B cell (primary cell): ENCODE data around the gene XPO5. TPM values are rescaled to one million over a fixed set of nuclear protein-coding genes. Genes with fewer than 3 reads are reported as not detected.

ENCODE experiments used
- ATAC-seq: fragments of 200-7000 bp; cut with Tn5 transposase; one replicate; pipeline ENCODE4 v1.10.0; 2021; ENCODE audit warnings: low read depth, mild to moderate bottlenecking, moderate number of reproducible peaks, moderate library complexity
- CTCF ChIA-PET: fragments of 350-600 bp; sonication (Branson Sonifier 250); formaldehyde crosslinking; loops from one replicate; lab custom pipeline; 2021; ENCODE audit warnings: antibody characterized with exemption, inconsistent platforms; lab: Charles Lee
- POLR2A ChIA-PET: fragments of 350-600 bp; sonication (Branson Sonifier 250); formaldehyde crosslinking; loops from one replicate; lab custom pipeline; 2021; ENCODE audit warnings: antibody characterized with exemption; lab: Charles Lee
- DNase-seq: peaks from one replicate; pipeline ENCODE4 v3.0.0; 2013
- H2AFZ ChIP-seq: 2 replicates; pipeline ENCODE4 v1.6.1; 2012; ENCODE audit warnings: mild to moderate bottlenecking, low read depth, low read length; ENCODE audit not compliant: insufficient read depth, poor library complexity, severe bottlenecking
- H3K27ac ChIP-seq, 2 donors: 1 replicate in 1 of 2; 2 replicates in 1 of 2; pipeline ENCODE4 v1.5.1; 2012 to 2013; ENCODE audit warnings: low read length in 2 of 2, mild to moderate bottlenecking in 2 of 2, moderate library complexity in 1 of 2
- H3K27me3 ChIP-seq, 4 experiments: fragments of 200-600 bp in 1 of 4; sonication (generic) in 1 of 4; replicated peaks in 1 of 4; 1 replicate in 2 of 4; 2 replicates in 2 of 4; pipeline versions ENCODE4 v1.6.1 to v1.7.0; 2013 to 2016; ENCODE audit warnings: low read length in 3 of 4, mild to moderate bottlenecking in 2 of 4, mixed read lengths in 1 of 4, moderate library complexity in 1 of 4; ENCODE audit not compliant: insufficient read depth in 4 of 4, control insufficient read depth in 3 of 4; ENCODE audit errors: control extremely low read depth in 1 of 4
- H3K36me3 ChIP-seq, 2 experiments: replicated peaks in 1 of 2; 1 replicate in 1 of 2; 2 replicates in 1 of 2; pipeline versions ENCODE4 v1.6.1 to v1.7.1; 2013; ENCODE audit warnings: low read length in 1 of 2; ENCODE audit not compliant: insufficient read depth in 2 of 2, control insufficient read depth in 1 of 2; ENCODE audit errors: control extremely low read depth in 1 of 2, extremely low read depth in 1 of 2
- H3K4me1 ChIP-seq, 2 donors: fragments of 200-600 bp in 1 of 2; sonication (generic) in 1 of 2; 1 replicate in 1 of 2; 2 replicates in 1 of 2; pipeline versions ENCODE4 v1.5.1 to v1.6.1; 2013 to 2017; ENCODE audit warnings: low read length in 2 of 2; ENCODE audit not compliant: control insufficient read depth in 2 of 2, insufficient read depth in 2 of 2
- H3K4me2 ChIP-seq: replicated peaks from 2 replicates; pipeline ENCODE3; 2012; ENCODE audit warnings: mild to moderate bottlenecking, low read depth, low read length; ENCODE audit not compliant: poor library complexity, severe bottlenecking
- H3K4me3 ChIP-seq, 5 experiments: fragments of 200-600 bp in 1 of 5; sonication (generic) in 1 of 5; 1 replicate in 3 of 5; 2 replicates in 2 of 5; pipeline versions ENCODE4 v1.5.1 to v1.7.0; 2011 to 2016; ENCODE audit warnings: low read length in 4 of 5, mild to moderate bottlenecking in 4 of 5, low read depth in 2 of 5, control low read depth in 1 of 5, moderate library complexity in 1 of 5; ENCODE audit not compliant: insufficient read depth in 1 of 5; ENCODE audit errors: control extremely low read depth in 1 of 5, extremely low read depth in 1 of 5
- H3K79me2 ChIP-seq: fragments of 200-600 bp; sonication (generic); one replicate; pipeline ENCODE4 v1.6.0; 2016; ENCODE audit warnings: low read length; ENCODE audit not compliant: control insufficient read depth, insufficient read depth
- H3K9ac ChIP-seq: fragments of 200-600 bp; sonication (generic); 2 replicates; pipeline ENCODE4 v1.6.1; 2017; ENCODE audit warnings: mild to moderate bottlenecking, low read length, moderate library complexity
- H3K9me3 ChIP-seq, 3 donors: one replicate each; pipeline versions ENCODE4 v1.6.1 to v1.7.1; 2013; ENCODE audit warnings: low read length in 2 of 3; ENCODE audit not compliant: control insufficient read depth in 2 of 3, insufficient read depth in 1 of 3; ENCODE audit errors: control extremely low read depth in 1 of 3
- H4K20me1 ChIP-seq: 2 replicates; pipeline ENCODE4 v1.6.0; 2012; ENCODE audit warnings: mild to moderate bottlenecking, low read length; ENCODE audit not compliant: insufficient read depth, control insufficient read depth, poor library complexity, severe bottlenecking
- H3K27ac Mint-ChIP-seq: one replicate; pipeline ENCODE4 v1.8.0; 2021; ENCODE audit warnings: mixed read lengths
- H3K27me3 Mint-ChIP-seq: one replicate; pipeline ENCODE4 v1.8.0; 2021; ENCODE audit warnings: mixed read lengths
- H3K4me1 Mint-ChIP-seq: one replicate; pipeline ENCODE4 v1.8.0; 2021; ENCODE audit warnings: mixed read lengths
- H3K4me3 Mint-ChIP-seq: one replicate; pipeline ENCODE4 v1.8.0; 2021; ENCODE audit warnings: mixed read lengths
- H3K9me3 Mint-ChIP-seq: one replicate; pipeline ENCODE4 v1.8.0; 2022; ENCODE audit warnings: mixed read lengths; ENCODE audit not compliant: insufficient read depth
- CTCF ChIP-seq: fragments of 200-600 bp; IDR thresholded peaks from one replicate; pipeline ENCODE4 v1.8.0; 2022; ENCODE audit warnings: antibody characterized with exemption, mild to moderate bottlenecking
- EZH2 ChIP-seq: IDR thresholded peaks from 2 replicates; pipeline ENCODE4 v1.6.1; 2012; ENCODE audit warnings: borderline replicate concordance, low read depth, mild to moderate bottlenecking, moderate library complexity, low read length; ENCODE audit not compliant: insufficient read depth, poor library complexity, severe bottlenecking
- WGBS: methylation state at CpG from one replicate; pipeline ENCODE4 v1.1.5; 2013; ENCODE audit warnings: missing lambda C conversion rate; ENCODE audit not compliant: insufficient coverage; 5-methylcytosine and 5-hydroxymethylcytosine counted together
- intact Hi-C: fragments of 100-400 bp; cut with micrococcal nuclease; formaldehyde crosslinking; loops from one replicate; pipeline ENCODE4 v1.10.0; 2022
- polyA plus RNA-seq: library from polyadenylated mRNA; depleted of rRNA; stranded (reverse); fragments of >200 nt; gene quantifications from 2 replicates; pipeline ENCODE4 v1.2.3, GENCODE V29; 2012
- total RNA-seq, 2 donors: library from RNA; stranded (reverse); fragments of 120-200 nt in 1 of 2; gene quantifications; 1 replicate in 1 of 2; 2 replicates in 1 of 2; pipeline versions ENCODE4 v1.2.3 to v1.2.4, GENCODE V29; 2013 to 2022

Gene XPO5
- total and polyA plus RNA-seq, 2 donors (not counting 1 experiment from before 2014, with no cell fraction given): 14.4 to 45.7 TPM

- no peaks in the 10 kb centered on the region for H3K27me3 Mint-ChIP-seq
- peak overlapping the region; percentile 95 for H3K9ac ChIP-seq
- no peak for DNase-seq
These were observed 99.1 kb downstream of the XPO5 start for GRCh38 chr6:43476746-43477145.

More at GRCh38 chr6:43476746-43477145, 99.1 kb downstream of the XPO5 start:
- Histone ChIP-seq H3K36me3 (no peaks in the 10 kb centered on the region), H3K4me3 (peak overlapping the region; percentile 26 to 81 (median 71)), H4K20me1 (no peaks in the 10 kb centered on the region), H3K9me3 (no peaks in the 10 kb centered on the region), H3K4me1 (peaks cover 14 to 22% of the 10 kb centered on the region in 2 donors), H2AFZ (peak overlapping the region; percentile 87), H3K79me2 (peaks cover 61% of the 10 kb centered on the region), H3K4me2 (peak overlapping the region; percentile 80), H3K27me3 (no peaks in the 10 kb centered on the region), H3K27ac (peak overlapping the region; percentile 79 to 97)
- no peak for TF ChIP-seq CTCF
- no peak for TF ChIP-seq EZH2
- H3K4me3 Mint-ChIP-seq: peak overlapping the region; percentile 96
- H3K4me1 Mint-ChIP-seq: peaks cover 36% of the 10 kb centered on the region
- ChIA-PET POLR2A (interaction anchor here (0.6 to 1.0 kb wide), 8 partner anchors 18 to 731 kb away, joined by 3 to 9 read pairs (median 5); partner anchors contain the start of gene TBCC), CTCF (interaction anchor here (0.7 to 1.6 kb wide), 4 partner anchors 29 to 302 kb away, joined by 3 to 7 read pairs (median 5); no protein-coding TSS in a partner anchor)
- H3K9me3 Mint-ChIP-seq: no peaks in the 10 kb centered on the region
- intact Hi-C loops: loop anchor here (1.0 to 2.0 kb wide), 8 partner anchors 22 to 305 kb away; partner anchors contain the start of genes ABCC10, CUL9, DLK2 and LRRC73
- H3K27ac Mint-ChIP-seq: peak overlapping the region; percentile 98
- ATAC-seq: no peak
- WGBS: 70% methylated on average over 1 of the region's 2 CpGs
